ENCODE results near the gene NWD2. TPM values are rescaled to one million over a fixed set of nuclear protein-coding genes. Genes with fewer than 3 reads are reported as not detected.

The NWD2 gene
- total RNA-seq, 1 experiment from 2014 or later = not detected

- Histone ChIP-seq H3K56ac (ENCODE audit: insufficient read length, low read depth, low read length) (no peak overlapping the region), H3K4me2 (ENCODE audit: insufficient read depth, insufficient read length, low read length) (no peak overlapping the region), H3K23ac (ENCODE audit: insufficient read length, low read depth, low read length) (no peak overlapping the region), H3K18ac (ENCODE audit: insufficient read length, low read depth, low read length) (no peak overlapping the region), H2BK20ac (ENCODE audit: low read depth, low read length, poor library complexity, severe bottlenecking) (no peak overlapping the region), H4K5ac (ENCODE audit: insufficient read length, low read depth, low read length) (no peak overlapping the region), H3K4me1 (ENCODE audit: insufficient read depth, low read length) (no peaks in the 10 kb centered on the region), H4K20me1 (ENCODE audit: control insufficient read depth, insufficient read depth, insufficient read length) (no peaks in the 10 kb centered on the region), H3K27ac (ENCODE audit: insufficient read length, low read depth, low read length) (no peak overlapping the region), H3K79me2 (ENCODE audit: insufficient read depth, low read length) (no peaks in the 10 kb centered on the region), H3K9ac (ENCODE audit: extremely low read depth, insufficient read length, low read length) (no peak overlapping the region), H3K23me2 (ENCODE audit: insufficient read length, low read depth, low read length, poor library complexity, severe bottlenecking) (no peaks in the 10 kb centered on the region), H2AK5ac (ENCODE audit: insufficient read length, low read length) (no peak overlapping the region), H4K8ac (replicated peaks; ENCODE audit: insufficient read length, low read depth, low read length) (no peak overlapping the region), H2AFZ (ENCODE audit: low read length) (no peak overlapping the region), H2BK5ac (ENCODE audit: insufficient read length, low read length) (no peak overlapping the region), H3K4ac (ENCODE audit: low read depth, low read length) (no peak overlapping the region), H2BK12ac (ENCODE audit: insufficient read length, low read depth, low read length) (no peak overlapping the region), H2BK15ac (ENCODE audit: low read depth, low read length) (no peak overlapping the region), H2BK120ac (ENCODE audit: low read depth, low read length, poor library complexity, severe bottlenecking) (no peak overlapping the region), H3T11ph (ENCODE audit: low read length) (no peak overlapping the region), H3K27me3 (ENCODE audit: insufficient read depth, low read length) (no peaks in the 10 kb centered on the region), H4K91ac (ENCODE audit: insufficient read length, low read depth, low read length) (no peak overlapping the region), H3K9me3 (ENCODE audit: control insufficient read depth, low read depth, low read length) (no peaks in the 10 kb centered on the region), H3K79me1 (ENCODE audit: insufficient read depth, low read depth, low read length, poor library complexity, severe bottlenecking) (no peaks in the 10 kb centered on the region), H3K14ac (ENCODE audit: insufficient read depth, low read length) (no peak overlapping the region)
- Mint-ChIP-seq H3K9me3 (no peaks in the 10 kb centered on the region), H3K27ac (no peak overlapping the region), H3K27me3 (ENCODE audit: low read depth) (no peaks in the 10 kb centered on the region), H3K4me3 (no peak overlapping the region), H3K36me3 (ENCODE audit: insufficient read depth in 1 of 3, low read depth in 3 of 3) (no peaks in the 10 kb centered on the region), H3K4me1 (peaks cover 5 to 11% of the 10 kb centered on the region in 2 experiments)
- DNase-seq = no peak
- WGBS (ENCODE audit: extremely low coverage, insufficient read length, low lambda C conversion rate) = no CpG with 5 or more reads among the region's 3 CpGs
- TF ChIP-seq, protein P1, sequence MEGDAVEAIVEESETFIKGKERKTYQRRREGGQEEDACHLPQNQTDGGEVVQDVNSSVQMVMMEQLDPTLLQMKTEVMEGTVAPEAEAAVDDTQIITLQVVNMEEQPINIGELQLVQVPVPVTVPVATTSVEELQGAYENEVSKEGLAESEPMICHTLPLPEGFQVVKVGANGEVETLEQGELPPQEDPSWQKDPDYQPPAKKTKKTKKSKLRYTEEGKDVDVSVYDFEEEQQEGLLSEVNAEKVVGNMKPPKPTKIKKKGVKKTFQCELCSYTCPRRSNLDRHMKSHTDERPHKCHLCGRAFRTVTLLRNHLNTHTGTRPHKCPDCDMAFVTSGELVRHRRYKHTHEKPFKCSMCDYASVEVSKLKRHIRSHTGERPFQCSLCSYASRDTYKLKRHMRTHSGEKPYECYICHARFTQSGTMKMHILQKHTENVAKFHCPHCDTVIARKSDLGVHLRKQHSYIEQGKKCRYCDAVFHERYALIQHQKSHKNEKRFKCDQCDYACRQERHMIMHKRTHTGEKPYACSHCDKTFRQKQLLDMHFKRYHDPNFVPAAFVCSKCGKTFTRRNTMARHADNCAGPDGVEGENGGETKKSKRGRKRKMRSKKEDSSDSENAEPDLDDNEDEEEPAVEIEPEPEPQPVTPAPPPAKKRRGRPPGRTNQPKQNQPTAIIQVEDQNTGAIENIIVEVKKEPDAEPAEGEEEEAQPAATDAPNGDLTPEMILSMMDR (conservative IDR thresholded peaks at IDR 0.05) = no peak
These were observed 186.3 kb downstream of the NWD2 start for GRCh38 chr4:37430718-37431416.

Measured in H9 (cell line).